ENCODE results near the gene CYP2W1. TPM values are rescaled to one million over a fixed set of nuclear protein-coding genes. Genes with fewer than 3 reads are reported as not detected.

The CYP2W1 gene
- total and polyA plus RNA-seq, 4 donors: 0.05 to 8.1 TPM; not detected in 2

GRCh38 chr7:972110-972509 is 10.9 kb upstream of the CYP2W1 start:
- Histone ChIP-seq H3K4me3 (no peak overlapping the region), H3K9me3 (ENCODE audit: control insufficient read depth in 4 of 4, insufficient read depth in 3 of 4, low read length in 3 of 4) (no peaks in the 10 kb centered on the region), H3K27ac (ENCODE audit: low read depth in 1 of 2, low read length in 1 of 2) (no peak overlapping the region), H3K4me1 (ENCODE audit: control insufficient read depth in 5 of 5, insufficient read depth in 5 of 5, low read length in 5 of 5) (peaks cover 0 to 25% (median 6%) of the 10 kb centered on the region in 5 donors), H3K36me3 (ENCODE audit: control insufficient read depth in 4 of 4, insufficient read depth in 4 of 4, low read length in 4 of 4) (peaks cover 13 to 33% (median 24%) of the 10 kb centered on the region in 4 donors), H3K27me3 (ENCODE audit: control insufficient read depth in 3 of 3, insufficient read depth in 3 of 3, low read length in 2 of 3) (no peaks in the 10 kb centered on the region), H3K9ac (ENCODE audit: insufficient read depth in 1 of 2, low read length in 2 of 2) (no peak overlapping the region)
- 90 to 93% methylated on average over 12 of the region's 12 CpGs for WGBS, 2 donors
- DNase-seq (no peak), ATAC-seq (ENCODE audit: insufficient read depth, low FRiP score) (no peak)
- TF ChIP-seq CTCF (IDR thresholded peaks at IDR 0.05; ENCODE audit: control extremely low read depth, extremely low read depth): no peak

- Histone ChIP-seq H3K4me1 (ENCODE audit: control insufficient read depth in 5 of 5, insufficient read depth in 5 of 5, low read length in 5 of 5) (peaks cover 0 to 31% (median 12%) of the 10 kb centered on the region in 5 donors), H3K36me3 (ENCODE audit: control insufficient read depth in 4 of 4, insufficient read depth in 4 of 4, low read length in 4 of 4) (peaks cover 13 to 27% (median 23%) of the 10 kb centered on the region in 4 donors), H3K4me3 (no peak overlapping the region), H3K9me3 (ENCODE audit: control insufficient read depth in 4 of 4, insufficient read depth in 3 of 4, low read length in 3 of 4) (no peaks in the 10 kb centered on the region), H3K27ac (ENCODE audit: low read depth in 1 of 2, low read length in 1 of 2) (no peak overlapping the region), H3K9ac (ENCODE audit: insufficient read depth in 1 of 2, low read length in 2 of 2) (no peak overlapping the region), H3K27me3 (ENCODE audit: control insufficient read depth in 3 of 3, insufficient read depth in 3 of 3, low read length in 2 of 3) (no peaks in the 10 kb centered on the region)
- TF ChIP-seq CTCF (IDR thresholded peaks at IDR 0.05; ENCODE audit: control extremely low read depth, extremely low read depth): no peak
- DNase-seq: no peak
- 60 to 71% methylated on average over 10 of the region's 10 CpGs for WGBS, 2 donors
- ATAC-seq (ENCODE audit: insufficient read depth, low FRiP score): no peak
Observed at GRCh38 chr7:972676-973309, 10.2 kb upstream of the CYP2W1 start.

GRCh38 chr7:973312-973711 is 9.7 kb upstream of the CYP2W1 start:
- WGBS, 2 donors: 85 to 86% methylated on average over 9 of the region's 9 CpGs
- Histone ChIP-seq H3K36me3 (ENCODE audit: control insufficient read depth in 4 of 4, insufficient read depth in 4 of 4, low read length in 4 of 4) (peaks cover 9 to 25% (median 19%) of the 10 kb centered on the region in 4 donors), H3K9ac (ENCODE audit: insufficient read depth in 1 of 2, low read length in 2 of 2) (no peak overlapping the region), H3K27me3 (ENCODE audit: control insufficient read depth in 3 of 3, insufficient read depth in 3 of 3, low read length in 2 of 3) (no peaks in the 10 kb centered on the region), H3K4me1 (ENCODE audit: control insufficient read depth in 5 of 5, insufficient read depth in 5 of 5, low read length in 5 of 5) (peaks cover 0 to 35% (median 12%) of the 10 kb centered on the region in 5 donors), H3K9me3 (ENCODE audit: control insufficient read depth in 4 of 4, insufficient read depth in 3 of 4, low read length in 3 of 4) (no peaks in the 10 kb centered on the region), H3K27ac (ENCODE audit: low read depth in 1 of 2, low read length in 1 of 2) (no peak overlapping the region), H3K4me3 (no peak overlapping the region)
- no peak for ATAC-seq (ENCODE audit: insufficient read depth, low FRiP score)
- TF ChIP-seq CTCF (IDR thresholded peaks at IDR 0.05; ENCODE audit: control extremely low read depth, extremely low read depth): no peak
- DNase-seq: no peak
